ENCODE data around the gene CCP110. TPM values are rescaled to one million over a fixed set of nuclear protein-coding genes. Genes with fewer than 3 reads are reported as not detected.

CCP110 gene
- polyA plus RNA-seq (ENCODE audit: insufficient read length), result 40.6 TPM
- long read RNA-seq, donor 1, result 0 reads
- long read RNA-seq, donor 2, full-length matches to known transcripts, result 1 of 1 reads
- long read RNA-seq, donor 2, partial matches to known transcripts, result 0 of 1 reads
- long read RNA-seq, donor 2, other reads (novel, unspliced or antisense), result 0 of 1 reads
- long read RNA-seq, donor 3, partial matches to known transcripts, result 41 of 42 reads
- long read RNA-seq, donor 3, other reads (novel, unspliced or antisense), result 0 of 42 reads
- long read RNA-seq, donor 4, result 0 reads
- long read RNA-seq, donor 5, partial matches to known transcripts, result 8 of 8 reads
- long read RNA-seq, donor 5, other reads (novel, unspliced or antisense), result 0 of 8 reads
- long read RNA-seq, donor 6, partial matches to known transcripts, result 35 of 35 reads
- long read RNA-seq, donor 6, other reads (novel, unspliced or antisense), result 0 of 35 reads
- long read RNA-seq, donor 7, full-length matches to known transcripts, result 1 of 1 reads
- long read RNA-seq, donor 7, partial matches to known transcripts, result 0 of 1 reads
- long read RNA-seq, donor 7, other reads (novel, unspliced or antisense), result 0 of 1 reads
- long read RNA-seq, donor 8, result 0 reads

- DNase-seq, result peak; percentile 94
These were observed at the start of gene CCP110 for GRCh38 chr16:19523559-19524355. Gene CCP110, plus strand, starts transcription at chr16:19523942. Its CDS starts 3,940 bp downstream, at chr16:19527882.

- DNase-seq, result no peak
These were observed 49.1 kb upstream of the CCP110 start for GRCh38 chr16:19474617-19475016.

- DNase-seq, result no peak
These were observed 45.2 kb upstream of the CCP110 start for GRCh38 chr16:19478505-19478904.

GRCh38 chr16:19479302-19479721 lies 44.4 kb upstream of the CCP110 start:
- no peak for DNase-seq

GRCh38 chr16:19481296-19481695 lies 42.4 kb upstream of the CCP110 start:
- DNase-seq, result no peak

- no peak for DNase-seq
These were observed 42.0 kb upstream of the CCP110 start for GRCh38 chr16:19481769-19482168.

- no peak for DNase-seq
These were observed 41.5 kb upstream of the CCP110 start for GRCh38 chr16:19482291-19482690.

- DNase-seq, result no peak
These were observed 39.6 kb upstream of the CCP110 start for GRCh38 chr16:19484096-19484495.

- no peak for DNase-seq
These were observed 38.1 kb upstream of the CCP110 start for GRCh38 chr16:19485611-19486010.

GRCh38 chr16:19486051-19486450 lies 37.7 kb upstream of the CCP110 start:
- no peak for DNase-seq

- no peak for DNase-seq
These were observed 36.9 kb upstream of the CCP110 start for GRCh38 chr16:19486750-19487325.

- DNase-seq, result no peak
These were observed 35.5 kb upstream of the CCP110 start for GRCh38 chr16:19488213-19488640.

- no peak for DNase-seq
These were observed 33.1 kb upstream of the CCP110 start for GRCh38 chr16:19490619-19491018.

GRCh38 chr16:19497176-19497575 lies 26.6 kb upstream of the CCP110 start:
- no peak for DNase-seq

- DNase-seq, result no peak
These were observed 24.7 kb upstream of the CCP110 start for GRCh38 chr16:19499006-19499405.

GRCh38 chr16:19499481-19499880 lies 24.3 kb upstream of the CCP110 start:
- no peak for DNase-seq

GRCh38 chr16:19502395-19503131 lies 21.2 kb upstream of the CCP110 start:
- DNase-seq, result peak; percentile 70

- no peak for DNase-seq
These were observed 20.2 kb upstream of the CCP110 start for GRCh38 chr16:19503461-19504075.

GRCh38 chr16:19505600-19506303 lies 18.0 kb upstream of the CCP110 start:
- DNase-seq, result no peak

GRCh38 chr16:19506965-19507364 lies 16.8 kb upstream of the CCP110 start:
- no peak for DNase-seq

- no peak for DNase-seq
These were observed 15.9 kb upstream of the CCP110 start for GRCh38 chr16:19507867-19508266.
